HepG2 (cell line): ENCODE results near the gene PODXL2. TPM values are rescaled to one million over a fixed set of nuclear protein-coding genes. Genes with fewer than 3 reads are reported as not detected.

ENCODE experiments used
- ADNP ChIP-seq: sonication (generic); formaldehyde crosslinking; IDR thresholded peaks from 2 replicates; pipeline ENCODE4 v1.4.0; 2020; ENCODE audit warnings: missing genetic modification reagents
- ATF7 ChIP-seq, 2 experiments: fragments of 450-650 bp in 1 of 2; sonication (generic) in 1 of 2; formaldehyde crosslinking in 1 of 2; IDR thresholded peaks; 2 replicates each; pipeline versions ENCODE4 v1.4.0 to v1.6.1; 2016 to 2020; ENCODE audit warnings: antibody characterized with exemption in 1 of 2, mild to moderate bottlenecking in 1 of 2, missing genetic modification reagents in 1 of 2
- CHD4 ChIP-seq: fragments of 200-600 bp; sonication (generic); IDR thresholded peaks from 2 replicates; pipeline ENCODE4 v1.7.0; 2017; ENCODE audit warnings: mild to moderate bottlenecking, low read length, borderline replicate concordance
- DR1 ChIP-seq: sonication (generic); formaldehyde crosslinking; IDR thresholded peaks from 2 replicates; pipeline ENCODE4 v1.8.0; 2021; ENCODE audit warnings: mild to moderate bottlenecking, missing genetic modification reagents, inconsistent platforms
- GTF2F1 ChIP-seq: fragments of 150-350 bp; IDR thresholded peaks from 2 replicates; pipeline ENCODE4 v1.6.1; 2014; ENCODE audit warnings: low read length
- HMG20A ChIP-seq: IDR thresholded peaks from 2 replicates; pipeline ENCODE4 v1.6.1; 2016; ENCODE audit warnings: borderline replicate concordance
- KDM5B ChIP-seq: sonication (generic); formaldehyde crosslinking; IDR thresholded peaks from 2 replicates; pipeline ENCODE4 v1.4.0; 2020; ENCODE audit warnings: missing genetic modification reagents, mild to moderate bottlenecking, borderline replicate concordance
- LBX2 ChIP-seq: sonication (generic); formaldehyde crosslinking; IDR thresholded peaks from 2 replicates; pipeline ENCODE4 v1.5.0; 2020; ENCODE audit warnings: missing genetic modification reagents, mild to moderate bottlenecking, borderline replicate concordance
- NFRKB ChIP-seq: fragments of 450-650 bp; IDR thresholded peaks from 2 replicates; pipeline ENCODE4 v1.6.1; 2017
- PLSCR1 ChIP-seq: sonication (generic); formaldehyde crosslinking; IDR thresholded peaks from 2 replicates; pipeline ENCODE4 v1.5.0; 2020; ENCODE audit warnings: missing genetic modification reagents, mild to moderate bottlenecking, borderline replicate concordance
- RNF2 ChIP-seq: fragments of 450-650 bp; conservative IDR thresholded peaks from 2 replicates; pipeline ENCODE4 v1.6.1; 2016; ENCODE audit warnings: low read depth
- SCMH1 ChIP-seq: sonication (generic); formaldehyde crosslinking; IDR thresholded peaks from 2 replicates; pipeline ENCODE4 v1.9.0; 2021; ENCODE audit warnings: missing genetic modification reagents, mild to moderate bottlenecking, borderline replicate concordance
- SP1 ChIP-seq, 2 experiments: fragments of 450-650 bp in 1 of 2; sonication (generic) in 1 of 2; formaldehyde crosslinking in 1 of 2; IDR thresholded peaks; 2 replicates each; pipeline versions ENCODE4 v1.4.0 to v1.6.1; 2016 to 2020; ENCODE audit warnings: missing genetic modification reagents in 1 of 2
- SP5 ChIP-seq: IDR thresholded peaks from 2 replicates; pipeline ENCODE4 v1.6.1; 2016; ENCODE audit warnings: low read depth, borderline replicate concordance
- TFE3 ChIP-seq: IDR thresholded peaks from 2 replicates; pipeline ENCODE4 v1.6.1; 2016
- ZFP91 ChIP-seq: sonication (generic); formaldehyde crosslinking; IDR thresholded peaks from 2 replicates; pipeline ENCODE4 v1.9.0; 2022; ENCODE audit warnings: missing genetic modification reagents, mild to moderate bottlenecking, borderline replicate concordance
- ZNF33A ChIP-seq: sonication (generic); formaldehyde crosslinking; IDR thresholded peaks from 2 replicates; pipeline ENCODE4 v1.5.1; 2020; ENCODE audit warnings: missing genetic modification reagents, mild to moderate bottlenecking, moderate library complexity, borderline replicate concordance
- ZNF512 ChIP-seq: sonication (generic); formaldehyde crosslinking; IDR thresholded peaks from 2 replicates; pipeline ENCODE4 v1.4.0; 2020; ENCODE audit warnings: mild to moderate bottlenecking, missing genetic modification reagents
- ZNF557 ChIP-seq: sonication (generic); formaldehyde crosslinking; IDR thresholded peaks from 2 replicates; pipeline ENCODE4 v1.4.0; 2020; ENCODE audit warnings: missing genetic modification reagents
- ZNF629 ChIP-seq: sonication (generic); formaldehyde crosslinking; conservative IDR thresholded peaks from 2 replicates; pipeline ENCODE4 v1.5.0; 2020; ENCODE audit warnings: missing genetic modification reagents
- ZNF720 ChIP-seq: sonication (generic); formaldehyde crosslinking; IDR thresholded peaks from 2 replicates; pipeline ENCODE4 v1.4.0; 2020; ENCODE audit warnings: missing genetic modification reagents
- ZNF878 ChIP-seq: sonication (generic); formaldehyde crosslinking; IDR thresholded peaks from 2 replicates; pipeline ENCODE4 v1.8.1; 2023; ENCODE audit warnings: mild to moderate bottlenecking, missing genetic modification reagents, moderate library complexity
- polyA plus RNA-seq, 8 experiments: library from polyadenylated mRNA; depleted of rRNA in 3 of 8; stranded (reverse) in 7 of 8; unstranded in 1 of 8; fragments of >200 nt; fragmentation: Illumina TruSeq in 4 of 8; extraction: Trizol in 4 of 8; gene quantifications; 2 replicates each; pipeline versions ENCODE4 v1.2.1 to v1.2.3, GENCODE V29; 2011 to 2016; ENCODE audit warnings: low read depth in 4 of 8, missing spikeins in 1 of 8, mixed read lengths in 1 of 8; ENCODE audit not compliant: insufficient read depth in 1 of 8
- total RNA-seq, 5 experiments: library from RNA; depleted of rRNA; stranded (reverse); fragments of >200 nt; fragmentation: Illumina TruSeq; extraction: Trizol; gene quantifications; 2 replicates each; pipeline ENCODE4 v1.2.3, GENCODE V29; 2016; ENCODE audit warnings: low read depth in 1 of 5

The PODXL2 gene
- total and polyA plus RNA-seq, 2 of the 13 experiments (the other 11 are each of a cell fraction or from before 2014, with no cell fraction given): 20.4 to 25.1 TPM

GRCh38 chr3:127590593-127591465 is 38.2 kb upstream of the PODXL2 start, which contains the start of gene TPRA1 (continued):
- TF ChIP-seq PLSCR1 (CRISPR knock-in tag) (no peak), ADNP (CRISPR knock-in tag) (no peak), SP1 (IDR thresholded peaks at IDR 0.05) (no peak), SP1 (CRISPR knock-in tag; IDR thresholded peaks at IDR 0.05) (peak; percentile 67), ATF7 (IDR thresholded peaks at IDR 0.05) (no peak), ATF7 (CRISPR knock-in tag; IDR thresholded peaks at IDR 0.05) (no peak), ZNF557 (CRISPR knock-in tag) (0 out of 2 replicates have a peak, but pooled peaks have one; percentile 21), RNF2 (peak; percentile 41; the same call in 1 of the 2 replicates), TFE3 (CRISPR knock-in tag) (no peak), GTF2F1 (no peak), KDM5B (CRISPR knock-in tag) (no peak; the same call in 1 of the 2 replicates), ZNF720 (CRISPR knock-in tag) (no peak), HMG20A (CRISPR knock-in tag) (no peak), NFRKB (no peak), ZNF512 (no peak), ZFP91 (CRISPR knock-in tag) (peak; percentile 100), LBX2 (CRISPR knock-in tag) (peak; percentile 41; the same call in 1 of the 2 replicates), SP5 (CRISPR knock-in tag) (peak; percentile 74), DR1 (CRISPR knock-in tag) (no peak; the same call in 1 of the 2 replicates), CHD4 (no peak), ZNF33A (CRISPR knock-in tag) (no peak), ZNF878 (CRISPR knock-in tag) (no peak; the same call in 1 of the 2 replicates), SCMH1 (CRISPR knock-in tag) (no peak), ZNF629 (CRISPR knock-in tag) (peak; percentile 23)
